Glomerular endothelial cell (primary cell): ENCODE results near the gene NOC2L. TPM values are rescaled to one million over a fixed set of nuclear protein-coding genes. Genes with fewer than 3 reads are reported as not detected.
"Not testable (repeated sequence)": the region's sequence is repeated elsewhere in the genome, so short reads cannot be mapped to it uniquely, and the experiment has no call there.

ENCODE experiments used
- DNase-seq: peaks from one replicate; pipeline ENCODE4 v3.0.0-alpha.2; 2011; ENCODE audit warnings: low read depth, low spot score; ENCODE audit errors: extremely low read depth
- total RNA-seq: library from RNA; depleted of rRNA; stranded (reverse); fragments of >200 nt; gene quantifications from 2 replicates; pipeline ENCODE4 v1.2.3, GENCODE V29; 2015

NOC2L gene
- total RNA-seq, 1 donor from 2014 or later = 73.9 TPM

DNA sequence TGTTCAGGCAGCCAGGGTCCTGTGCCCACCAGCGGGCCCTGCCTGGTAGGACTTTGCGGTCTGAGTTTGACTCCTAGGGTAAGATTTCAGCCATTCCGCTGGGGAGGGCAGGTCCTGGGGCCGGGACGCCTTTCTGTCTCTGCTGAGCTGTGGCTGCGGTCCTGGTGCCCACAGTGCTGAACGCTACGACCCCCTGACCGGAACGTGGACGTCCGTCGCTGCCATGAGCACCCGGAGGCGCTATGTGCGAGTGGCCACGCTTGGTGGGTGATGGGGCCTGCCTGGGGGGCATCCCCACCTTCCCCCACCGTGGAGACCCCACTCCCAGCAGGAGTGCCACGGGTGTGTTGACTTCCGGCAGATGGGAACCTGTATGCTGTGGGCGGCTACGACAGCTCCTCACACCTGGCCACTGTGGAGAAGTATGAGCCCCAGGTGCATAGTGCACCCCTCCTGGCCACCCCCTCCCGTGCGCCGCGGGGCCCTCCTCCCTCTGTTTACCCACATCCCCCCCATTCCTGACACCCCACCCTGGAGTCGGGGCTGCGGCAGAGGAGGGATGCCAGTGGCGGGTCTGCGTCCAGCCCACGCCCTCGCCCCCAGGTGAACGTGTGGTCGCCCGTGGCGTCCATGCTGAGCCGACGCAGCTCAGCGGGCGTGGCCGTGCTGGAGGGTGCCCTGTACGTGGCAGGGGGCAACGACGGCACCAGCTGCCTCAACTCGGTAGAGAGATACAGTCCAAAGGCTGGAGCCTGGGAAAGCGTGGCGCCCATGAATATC lies 4.9 kb upstream of the NOC2L start:
- no peak for DNase-seq

DNA sequence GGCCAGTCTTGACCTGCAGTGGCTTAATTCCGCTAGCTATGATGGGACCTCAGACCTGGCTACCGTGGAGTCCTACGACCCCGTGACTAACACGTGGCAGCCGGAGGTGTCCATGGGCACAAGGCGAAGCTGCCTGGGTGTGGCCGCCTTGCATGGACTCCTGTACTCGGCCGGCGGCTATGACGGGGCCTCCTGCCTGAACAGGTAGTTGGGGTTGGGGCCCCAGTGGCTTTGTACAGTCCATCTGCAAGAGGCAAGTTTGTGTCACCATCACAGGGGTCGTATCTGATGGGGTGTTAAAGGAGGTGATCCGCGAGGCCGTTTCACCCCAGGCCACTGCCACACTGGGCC lies 4.2 kb upstream of the NOC2L start:
- DNase-seq = no peak

DNA sequence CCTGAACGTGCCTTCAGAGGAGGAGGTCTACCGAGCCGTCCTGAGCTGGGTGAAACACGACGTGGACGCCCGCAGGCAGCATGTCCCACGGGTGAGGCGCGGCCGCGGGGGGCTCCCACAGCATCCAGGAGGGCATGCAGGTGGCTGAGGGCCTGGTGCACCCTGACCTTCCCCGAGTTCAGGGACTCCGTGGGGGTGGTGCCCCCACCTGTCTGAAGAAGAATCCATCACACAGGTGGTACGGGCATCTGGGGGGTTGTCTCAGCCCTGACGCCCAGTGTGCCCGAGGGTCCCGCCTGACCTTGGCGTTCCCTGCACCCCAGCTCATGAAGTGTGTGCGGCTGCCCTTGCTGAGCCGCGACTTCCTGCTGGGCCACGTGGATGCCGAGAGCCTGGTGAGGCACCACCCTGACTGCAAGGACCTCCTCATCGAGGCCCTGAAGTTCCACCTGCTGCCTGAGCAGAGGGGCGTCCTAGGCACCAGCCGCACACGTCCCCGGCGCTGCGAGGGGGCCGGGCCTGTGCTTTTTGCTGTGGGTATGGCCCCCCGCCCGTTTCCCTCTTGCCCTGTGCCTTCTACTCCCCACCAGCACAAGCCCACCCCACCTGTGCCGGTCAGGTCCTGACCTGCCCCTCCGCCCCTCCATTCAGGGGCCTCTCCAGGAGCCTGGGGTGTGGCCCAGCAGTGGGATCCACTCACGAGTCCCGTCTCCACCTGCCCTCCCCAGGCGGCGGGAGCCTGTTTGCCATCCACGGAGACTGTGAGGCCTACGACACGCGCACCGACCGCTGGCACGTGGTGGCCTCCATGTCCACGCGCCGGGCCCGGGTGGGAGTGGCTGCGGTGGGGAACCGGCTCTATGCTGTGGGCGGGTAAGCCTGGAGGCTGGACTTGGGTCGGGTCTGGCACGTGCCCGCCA lies 3.6 kb upstream of the NOC2L start:
- DNase-seq = no peak

DNA sequence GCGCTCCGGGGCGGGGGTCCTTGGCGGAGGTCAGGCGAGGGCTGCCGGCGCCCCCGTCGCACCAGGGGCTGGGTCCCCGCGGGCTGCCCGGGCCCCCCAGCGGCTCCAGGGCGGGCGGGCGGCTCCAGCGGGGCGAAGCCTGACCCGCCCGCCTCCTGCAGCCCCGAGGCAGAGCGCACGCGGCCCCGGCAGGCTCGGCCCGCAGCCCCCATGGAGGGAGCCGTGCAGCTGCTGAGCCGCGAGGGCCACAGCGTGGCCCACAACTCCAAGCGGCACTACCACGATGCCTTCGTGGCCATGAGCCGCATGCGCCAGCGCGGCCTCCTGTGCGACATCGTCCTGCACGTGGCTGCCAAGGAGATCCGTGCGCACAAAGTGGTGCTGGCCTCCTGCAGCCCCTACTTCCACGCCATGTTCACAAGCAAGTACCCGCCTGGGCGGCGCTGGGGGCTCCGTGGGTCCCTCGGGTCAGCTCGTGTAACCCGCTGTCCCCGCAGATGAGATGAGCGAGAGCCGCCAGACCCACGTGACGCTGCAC lies 2.1 kb upstream of the NOC2L start:
- DNase-seq = no peak

DNA sequence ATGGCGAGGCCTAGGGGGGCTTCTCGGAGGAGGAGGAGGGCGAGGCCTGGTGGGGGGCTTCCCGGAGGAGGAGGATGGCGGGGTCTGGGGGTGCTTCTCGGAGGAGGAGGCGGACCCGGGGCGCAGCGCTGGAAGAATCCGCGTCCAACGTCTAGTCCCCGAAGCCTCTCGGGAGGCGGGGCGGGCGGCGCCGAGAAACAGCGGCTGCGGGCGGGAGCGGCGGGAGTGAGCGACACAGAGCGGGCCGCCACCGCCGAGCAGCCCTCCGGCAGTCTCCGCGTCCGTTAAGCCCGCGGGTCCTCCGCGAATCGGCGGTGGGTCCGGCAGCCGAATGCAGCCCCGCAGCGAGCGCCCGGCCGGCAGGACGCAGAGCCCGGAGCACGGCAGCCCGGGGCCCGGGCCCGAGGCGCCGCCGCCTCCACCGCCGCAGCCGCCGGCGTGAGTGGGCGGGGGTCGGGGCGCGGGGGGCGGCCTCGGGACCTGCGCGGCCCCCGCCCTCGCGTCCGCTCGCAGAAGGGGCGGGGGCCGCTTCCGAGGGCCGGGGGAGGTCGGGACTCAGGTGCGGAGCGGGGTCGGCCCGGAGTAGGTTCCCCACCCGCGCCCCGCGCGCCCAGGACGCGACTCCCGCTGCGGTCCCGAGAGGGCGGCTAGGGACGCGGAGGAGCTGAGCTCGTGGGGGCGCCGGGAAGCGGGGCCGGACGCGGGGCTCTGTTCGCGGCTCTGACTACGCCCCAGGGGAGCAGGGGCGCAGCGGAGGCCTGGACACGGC lies 1.5 kb upstream of the NOC2L start, which contains the start of gene KLHL17:
Gene KLHL17, plus strand, starts transcription at position 222 of the 769 bp plus-strand sequence. Its CDS starts 110 bp downstream, at position 332.
- DNase-seq = no peak

DNA sequence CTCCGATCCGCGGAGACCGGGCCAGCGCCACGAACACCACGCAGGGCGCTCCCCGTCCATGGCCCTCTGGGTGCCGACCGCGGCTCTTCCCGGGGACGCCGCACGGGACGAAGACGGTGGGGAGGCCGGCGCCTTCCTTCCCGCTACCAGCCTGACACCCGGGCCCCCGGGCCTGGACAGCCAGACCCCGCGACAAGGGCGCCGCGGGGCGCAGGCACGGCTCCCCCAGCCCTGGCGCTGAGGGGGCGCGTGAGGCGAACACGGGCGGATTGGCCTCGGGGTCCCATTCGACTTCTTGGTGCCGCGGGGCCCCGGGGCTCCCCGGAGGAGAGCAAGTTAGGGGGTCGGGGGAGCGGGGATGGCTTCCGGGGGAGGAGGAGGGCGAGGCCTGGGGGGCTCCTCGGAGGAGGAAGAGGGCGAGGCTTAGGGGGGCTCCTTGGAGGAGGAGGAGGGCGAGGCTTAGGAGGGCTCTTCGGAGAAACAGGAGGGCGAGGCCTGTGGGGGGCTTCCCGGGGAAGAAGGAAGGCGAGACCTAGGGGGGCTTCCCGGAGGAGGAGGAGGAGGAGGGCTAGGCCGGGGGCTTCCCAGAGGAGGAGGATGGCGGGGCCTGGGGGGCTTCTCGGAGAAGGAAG lies 791 bp upstream of the NOC2L start:
- no peak for DNase-seq

DNA sequence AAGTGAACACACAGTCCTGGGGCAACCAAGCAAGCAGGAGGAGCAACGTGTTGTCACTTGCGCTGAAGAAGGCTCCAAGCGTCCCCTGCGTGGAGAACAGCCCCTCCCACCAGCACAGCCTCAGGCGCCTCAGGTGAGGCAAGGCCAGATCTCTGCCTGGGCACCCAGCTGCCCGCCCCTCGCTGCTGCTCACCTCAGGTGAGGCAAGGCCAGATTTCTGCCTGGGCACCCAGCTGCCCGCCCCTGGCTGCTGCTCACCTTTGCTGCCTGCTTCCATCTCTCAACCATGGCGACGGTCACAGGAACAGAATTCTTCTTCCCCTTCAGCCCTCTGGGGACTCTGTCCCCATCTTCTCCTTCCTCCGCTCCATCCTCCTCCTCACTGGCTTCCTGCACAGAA lies 2.4 kb downstream of the NOC2L start:
- no peak for DNase-seq

DNA sequence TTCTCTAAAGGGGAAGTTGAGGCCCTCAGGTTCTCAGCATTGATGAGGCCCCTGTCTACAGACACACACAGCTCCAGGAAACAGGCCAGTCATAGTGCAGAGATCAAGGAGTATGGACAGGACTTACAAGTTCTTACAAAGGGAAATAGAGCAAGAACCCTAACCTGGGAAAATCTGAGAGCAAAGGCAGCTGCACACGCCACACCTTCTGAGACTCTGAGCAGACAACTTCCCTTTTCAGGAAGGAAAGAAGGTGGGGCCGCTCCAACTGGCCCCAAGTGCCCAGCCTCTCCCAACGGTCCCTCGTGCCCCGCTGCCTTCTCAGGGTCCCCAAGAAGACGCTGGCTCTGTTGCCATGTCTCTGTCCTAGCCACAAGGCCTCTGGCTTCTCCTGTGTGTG lies 3.6 kb downstream of the NOC2L start:
- DNase-seq = no peak

DNA sequence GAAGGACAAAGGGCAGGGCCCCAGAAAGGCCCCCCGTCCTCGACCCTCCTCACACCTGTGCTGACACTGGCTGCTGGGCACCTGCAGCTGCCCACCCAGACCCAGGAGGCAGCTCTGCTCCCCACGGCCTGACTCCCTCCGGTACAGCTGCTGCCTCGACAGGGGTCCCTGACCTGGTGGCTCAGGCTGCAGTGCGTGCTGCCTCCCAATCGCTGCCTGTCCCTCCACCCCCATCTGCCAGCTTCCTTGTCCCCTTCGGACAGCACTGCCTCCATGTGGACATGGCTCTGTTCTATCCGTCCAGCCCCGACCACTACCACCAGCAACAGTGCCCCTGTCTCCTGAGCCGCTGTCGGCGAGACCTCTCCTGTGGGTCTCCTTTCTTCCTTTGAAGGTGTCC lies 4.1 kb downstream of the NOC2L start:
- DNase-seq = no peak

DNA sequence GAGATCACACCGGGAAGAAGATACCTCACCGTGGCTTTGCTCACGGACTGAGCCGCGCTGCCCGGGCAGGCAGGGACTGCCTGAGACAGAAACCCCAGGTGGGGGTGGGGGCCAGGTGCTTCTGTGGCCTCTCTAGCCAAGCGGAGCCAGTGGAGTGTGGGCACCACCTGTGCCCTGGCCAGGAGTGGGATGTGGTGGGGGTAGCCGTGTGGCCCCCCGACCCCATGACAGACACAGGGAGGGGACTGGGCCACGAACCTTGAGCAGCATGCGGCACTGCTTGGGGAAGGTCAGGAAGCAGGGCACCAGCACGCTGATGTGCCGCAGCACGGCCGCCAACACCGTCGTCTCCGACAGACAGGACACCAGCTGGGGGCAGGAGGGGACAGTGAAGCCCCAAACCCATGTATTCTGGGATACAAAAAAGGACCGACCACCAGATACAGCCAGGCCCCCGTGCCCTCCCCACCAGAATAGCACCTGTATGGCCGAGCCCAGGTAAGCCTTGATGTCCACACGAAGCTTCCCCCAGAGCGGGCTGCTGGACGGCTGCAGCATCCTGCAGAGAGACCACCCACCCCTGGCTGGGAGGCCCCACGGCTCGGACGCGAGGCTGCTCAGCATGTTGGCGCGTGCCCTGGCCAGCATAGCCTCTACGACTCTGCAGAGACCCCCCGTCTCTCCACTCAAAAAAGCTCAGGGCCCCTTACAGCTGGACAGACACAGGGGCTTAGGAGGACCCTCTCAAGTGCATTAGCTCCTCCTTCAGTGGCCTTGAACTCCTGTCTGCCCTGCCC lies 5.3 kb downstream of the NOC2L start:
- DNase-seq = no peak

DNA sequence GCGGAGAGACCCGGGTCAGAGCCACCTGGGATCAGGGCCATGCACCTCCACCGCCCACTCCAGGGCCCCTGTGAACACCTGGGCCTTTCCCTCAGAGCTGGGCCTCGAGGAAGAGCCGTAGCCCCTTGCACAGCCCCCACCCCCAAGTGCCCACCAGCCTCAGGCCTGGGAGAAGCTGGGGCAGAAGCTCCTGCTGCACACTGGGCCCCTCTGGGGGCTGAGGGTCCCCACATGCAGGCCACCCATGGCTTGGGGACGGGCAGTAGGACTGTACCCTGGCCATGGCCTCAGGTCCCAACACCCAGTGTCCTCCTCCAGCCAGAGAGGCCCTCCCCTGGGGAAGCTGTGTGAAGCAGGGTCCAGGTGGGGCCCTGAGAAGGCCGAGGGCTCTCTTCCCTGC lies 6.5 kb downstream of the NOC2L start:
- DNase-seq = no peak

DNA sequence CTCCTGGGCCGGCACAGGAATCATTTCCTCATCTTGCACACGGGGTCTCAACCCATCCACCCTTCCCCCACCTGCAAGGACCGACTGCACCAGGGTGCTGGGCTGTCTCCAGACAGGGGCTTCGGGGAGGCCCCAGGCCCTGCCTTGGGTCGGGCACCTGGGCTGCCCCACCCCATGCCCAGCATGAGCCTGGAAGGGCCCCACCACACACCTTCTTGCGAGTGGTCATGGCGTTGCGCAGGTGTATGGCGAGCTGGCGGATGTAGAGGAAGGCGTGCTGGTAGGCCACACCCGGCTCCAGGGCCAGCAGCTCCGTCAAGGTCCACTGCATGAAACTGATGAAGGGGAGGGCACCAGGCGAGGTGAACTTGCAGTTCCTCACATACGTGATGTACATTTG lies 6.9 kb downstream of the NOC2L start:
- no peak for DNase-seq

DNA sequence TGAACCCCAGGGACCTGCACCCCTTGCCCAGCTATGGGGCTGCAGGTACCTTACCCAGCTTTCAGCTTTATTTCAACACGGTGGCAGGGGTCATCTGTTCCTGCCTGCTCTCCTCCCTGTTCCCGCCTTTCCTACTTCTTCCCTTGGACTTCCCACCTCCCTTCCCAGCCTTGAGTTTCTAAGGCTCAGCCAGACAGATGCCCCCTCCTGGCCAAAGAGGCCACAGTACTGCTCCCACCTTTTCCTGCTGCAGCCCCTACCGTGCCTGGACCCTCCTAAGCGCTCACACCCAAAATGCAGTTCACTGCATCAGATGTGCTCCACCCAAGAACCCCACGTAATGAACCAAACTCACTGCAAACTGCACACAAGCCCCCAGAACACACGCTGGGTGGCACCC lies 7.7 kb downstream of the NOC2L start:
- no peak for DNase-seq

DNA sequence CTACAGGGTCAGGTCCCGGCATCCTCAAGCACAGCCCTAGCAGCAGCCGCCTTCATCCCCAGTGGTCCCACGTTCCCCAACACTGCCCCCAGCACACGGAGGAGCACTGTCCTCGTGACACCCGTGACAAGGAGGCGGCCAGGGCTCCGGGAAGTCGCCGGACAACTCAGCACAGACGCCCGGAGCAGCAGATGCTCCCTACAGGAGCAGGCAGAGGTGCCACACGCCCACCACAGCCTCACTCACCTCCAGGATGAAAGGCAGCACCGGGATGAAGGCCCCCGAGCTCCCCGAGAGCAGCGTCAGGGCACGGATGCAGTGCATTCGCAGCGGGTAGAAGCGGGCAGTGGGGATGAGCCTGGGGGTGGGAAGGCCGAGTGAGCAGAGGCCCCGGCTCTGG lies 8.2 kb downstream of the NOC2L start:
- no peak for DNase-seq

DNA sequence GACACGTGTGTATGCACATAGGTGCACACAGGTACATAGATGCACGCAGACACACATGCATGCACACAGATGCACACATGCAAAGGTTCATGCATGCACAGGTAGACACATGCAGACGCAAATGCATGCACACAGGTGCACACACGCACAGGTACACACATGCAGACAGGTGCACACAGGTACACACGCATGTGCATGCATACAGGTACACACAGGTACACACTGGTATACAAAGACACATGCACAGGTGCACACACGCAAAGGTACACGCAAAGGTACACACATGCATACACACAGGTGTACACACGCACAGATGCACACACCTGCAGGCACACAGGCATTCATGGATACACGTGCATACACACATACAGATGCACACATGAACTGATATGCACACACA lies 8.8 kb downstream of the NOC2L start:
- no peak for DNase-seq

DNA sequence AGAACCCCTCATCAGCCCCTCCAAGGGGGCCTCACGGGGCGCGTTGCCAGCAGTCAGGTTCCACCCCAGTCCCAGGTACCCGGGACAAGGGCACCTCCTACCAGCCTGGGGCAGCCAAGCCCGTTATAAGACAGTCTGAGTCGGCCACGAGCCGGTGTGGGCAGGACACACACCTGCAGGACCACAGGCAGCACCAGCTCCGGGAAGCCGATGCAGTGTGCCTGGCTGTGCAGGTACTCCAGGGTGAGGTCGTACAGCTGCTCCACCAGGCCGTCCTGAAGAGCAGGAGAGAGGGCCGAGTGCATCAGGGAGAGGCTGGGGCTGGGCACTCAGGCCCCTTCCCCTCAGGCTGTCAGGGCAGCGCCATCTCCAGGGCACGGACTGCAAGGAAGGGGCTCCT lies 11.1 kb downstream of the NOC2L start:
- no peak for DNase-seq

DNA sequence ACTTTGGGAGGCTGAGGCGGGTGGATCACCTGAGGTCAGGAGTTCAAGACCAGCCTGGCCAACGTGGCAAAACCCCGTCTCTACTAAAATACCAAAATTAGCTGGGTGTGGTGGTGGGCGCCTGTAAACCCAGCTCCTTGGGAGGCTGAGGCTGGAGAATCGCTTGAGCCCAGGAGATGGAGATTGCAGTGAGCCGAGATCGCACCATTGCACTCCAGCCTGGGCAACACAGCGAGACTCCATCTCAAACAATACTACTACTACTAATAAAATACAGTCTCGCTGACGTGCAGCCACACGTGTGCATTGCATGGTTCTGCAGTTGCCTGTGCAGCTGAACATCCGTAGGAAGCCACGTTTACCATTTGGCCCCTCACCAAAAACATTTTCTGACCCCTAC lies 12.2 kb downstream of the NOC2L start:
- not testable (repeated sequence) for DNase-seq

DNA sequence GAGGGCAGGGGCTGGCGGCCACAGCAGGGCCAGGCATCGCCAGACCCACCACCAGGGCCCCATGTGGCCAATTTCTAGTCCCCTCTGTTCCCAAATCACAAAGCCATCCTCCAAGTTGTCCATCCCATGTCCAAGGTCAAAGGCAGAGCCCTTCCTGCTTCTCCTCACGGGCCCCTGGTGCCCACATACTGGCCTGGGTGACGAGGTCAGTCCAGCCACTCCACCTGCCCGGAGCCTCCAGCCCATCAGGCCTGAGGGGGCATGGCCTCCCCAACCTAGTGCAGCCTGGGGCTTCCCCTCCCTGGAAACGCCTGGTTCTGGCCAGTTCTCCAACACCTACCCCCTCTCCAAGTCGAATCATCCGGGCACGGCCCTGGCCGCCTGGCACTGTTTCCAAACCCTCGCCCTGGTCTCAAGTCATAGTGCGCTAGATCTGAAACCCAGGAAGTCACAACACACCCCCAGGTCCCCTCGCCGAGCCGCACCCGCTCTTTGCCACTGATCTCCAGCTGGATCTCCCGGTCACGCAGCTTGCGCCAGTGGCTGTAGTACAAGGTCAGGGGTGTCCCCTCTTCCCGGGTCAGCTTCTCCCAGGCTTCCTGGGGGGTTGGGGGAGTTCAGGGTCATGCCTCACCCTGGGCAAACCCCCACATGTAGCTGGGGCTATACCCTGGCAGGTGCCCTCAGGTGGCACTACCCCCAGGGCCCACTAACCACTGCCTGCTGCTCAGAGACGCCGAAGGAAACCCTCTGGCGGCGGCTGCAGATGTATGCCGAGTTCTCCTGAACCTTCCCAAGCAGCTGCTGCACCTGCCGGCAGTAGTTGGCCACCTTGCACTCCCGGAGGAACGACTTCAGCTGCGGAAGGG lies 13.1 kb downstream of the NOC2L start:
- no peak for DNase-seq
